Rectal smooth muscle tissue (tissue), 1 donor: ENCODE results near the gene NDUFV2.
"Not testable (repeated sequence)": the region's sequence is repeated elsewhere in the genome, so short reads cannot be mapped to it uniquely, and the experiment has no call there.

Experiments
- H3K27ac ChIP-seq: one replicate; pipeline ENCODE4 v1.7.0; 2013; ENCODE audit warnings: low read depth, low read length, inconsistent platforms
- H3K27me3 ChIP-seq: one replicate; pipeline ENCODE4 v1.7.0; 2013; ENCODE audit warnings: low read length; ENCODE audit not compliant: control insufficient read depth, insufficient read depth
- H3K36me3 ChIP-seq: one replicate; pipeline ENCODE4 v1.7.0; 2013; ENCODE audit warnings: low read length; ENCODE audit not compliant: control insufficient read depth, insufficient read depth
- H3K4me1 ChIP-seq: one replicate; pipeline ENCODE4 v1.7.0; 2013; ENCODE audit warnings: low read length; ENCODE audit not compliant: control insufficient read depth, insufficient read depth
- H3K4me3 ChIP-seq: one replicate; pipeline ENCODE4 v1.7.0; 2013; ENCODE audit warnings: low read length
- H3K9ac ChIP-seq: one replicate; pipeline ENCODE4 v1.7.0; 2013; ENCODE audit warnings: low read length

Gene NDUFV2

DNA sequence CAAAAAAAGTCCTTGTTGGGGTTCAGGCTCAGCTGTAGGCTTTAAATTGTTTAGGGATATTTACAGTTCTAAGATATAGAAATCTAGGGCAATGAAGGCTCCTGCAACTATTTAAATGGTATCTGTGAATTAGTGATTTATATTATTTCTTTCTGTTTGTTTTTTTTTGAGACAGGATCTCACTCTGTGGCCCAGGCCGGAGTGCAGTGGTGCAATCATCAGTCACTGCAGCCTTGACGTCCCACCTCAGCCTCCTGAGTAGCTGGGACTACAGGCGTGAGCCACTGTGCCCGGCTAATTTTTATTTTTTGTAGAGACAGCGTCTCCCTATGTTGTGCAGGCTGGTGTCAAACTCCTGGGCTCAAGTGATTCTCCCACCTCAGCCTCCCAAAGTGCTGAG is 32.3 kb upstream of the NDUFV2 start:
- Histone ChIP-seq H3K4me3 (no peak overlapping the region), H3K27me3 (no peaks in the 10 kb centered on the region), H3K27ac (no peak overlapping the region), H3K9ac (no peak overlapping the region), H3K4me1 (no peaks in the 10 kb centered on the region), H3K36me3 (no peaks in the 10 kb centered on the region)

- Histone ChIP-seq H3K27me3 (no peaks in the 10 kb centered on the region), H3K9ac (no peak overlapping the region), H3K4me3 (no peak overlapping the region), H3K4me1 (no peaks in the 10 kb centered on the region), H3K36me3 (no peaks in the 10 kb centered on the region), H3K27ac (no peak overlapping the region)
These were observed 22.5 kb upstream of the NDUFV2 start for GRCh38 chr18:9079818-9080528.

GRCh38 chr18:9081940-9082339 is 20.6 kb upstream of the NDUFV2 start:
- H3K27ac ChIP-seq, result no peak overlapping the region
- H3K9ac ChIP-seq, result no peak overlapping the region
- H3K4me1 ChIP-seq, result no peaks in the 10 kb centered on the region
- H3K36me3 ChIP-seq, result no peaks in the 10 kb centered on the region
- no peak overlapping the region for H3K4me3 ChIP-seq
- no peaks in the 10 kb centered on the region for H3K27me3 ChIP-seq

- H3K9ac ChIP-seq, result no peak overlapping the region
- no peak overlapping the region for H3K27ac ChIP-seq
- H3K36me3 ChIP-seq, result no peaks in the 10 kb centered on the region
- no peaks in the 10 kb centered on the region for H3K27me3 ChIP-seq
- no peaks in the 10 kb centered on the region for H3K4me1 ChIP-seq
- no peak overlapping the region for H3K4me3 ChIP-seq
These were observed 19.6 kb upstream of the NDUFV2 start for GRCh38 chr18:9082711-9083510.

- Histone ChIP-seq H3K4me3 (no peak overlapping the region), H3K9ac (no peak overlapping the region), H3K36me3 (no peaks in the 10 kb centered on the region), H3K27me3 (no peaks in the 10 kb centered on the region), H3K27ac (no peak overlapping the region), H3K4me1 (no peaks in the 10 kb centered on the region)
These were observed 16.5 kb upstream of the NDUFV2 start for GRCh38 chr18:9086015-9086414.

GRCh38 chr18:9086624-9087023 is 15.9 kb upstream of the NDUFV2 start:
- H3K27me3 ChIP-seq, result no peaks in the 10 kb centered on the region
- no peak overlapping the region for H3K9ac ChIP-seq
- H3K36me3 ChIP-seq, result no peaks in the 10 kb centered on the region
- no peaks in the 10 kb centered on the region for H3K4me1 ChIP-seq
- H3K27ac ChIP-seq, result no peak overlapping the region
- no peak overlapping the region for H3K4me3 ChIP-seq

DNA sequence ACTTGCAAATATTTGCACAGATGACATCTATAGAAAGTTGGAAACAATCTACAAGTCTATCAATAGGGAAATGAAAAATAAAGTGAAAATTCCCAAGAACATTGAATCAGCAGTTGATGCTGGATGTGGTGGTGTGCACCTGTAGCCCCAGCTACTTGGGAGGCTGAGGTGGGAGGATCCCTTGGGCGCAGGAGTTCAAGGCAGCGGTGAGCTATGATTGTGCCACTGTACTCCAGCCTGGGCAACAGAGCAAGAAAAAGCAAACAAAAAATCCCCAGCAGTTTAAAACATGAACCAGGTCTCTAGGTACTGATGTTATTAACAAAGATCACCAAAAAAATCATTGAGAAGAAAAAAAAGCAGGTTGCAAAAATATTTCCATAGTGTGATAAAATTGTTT is 15.4 kb upstream of the NDUFV2 start:
- Histone ChIP-seq H3K4me3 (no peak overlapping the region), H3K4me1 (no peaks in the 10 kb centered on the region), H3K9ac (no peak overlapping the region), H3K27me3 (no peaks in the 10 kb centered on the region), H3K36me3 (no peaks in the 10 kb centered on the region), H3K27ac (no peak overlapping the region)

- no peak overlapping the region for H3K9ac ChIP-seq
- H3K27ac ChIP-seq, result no peak overlapping the region
- H3K36me3 ChIP-seq, result no peaks in the 10 kb centered on the region
- H3K4me1 ChIP-seq, result no peaks in the 10 kb centered on the region
- H3K27me3 ChIP-seq, result no peaks in the 10 kb centered on the region
- no peak overlapping the region for H3K4me3 ChIP-seq
These were observed 14.2 kb upstream of the NDUFV2 start for GRCh38 chr18:9088252-9088651.

DNA sequence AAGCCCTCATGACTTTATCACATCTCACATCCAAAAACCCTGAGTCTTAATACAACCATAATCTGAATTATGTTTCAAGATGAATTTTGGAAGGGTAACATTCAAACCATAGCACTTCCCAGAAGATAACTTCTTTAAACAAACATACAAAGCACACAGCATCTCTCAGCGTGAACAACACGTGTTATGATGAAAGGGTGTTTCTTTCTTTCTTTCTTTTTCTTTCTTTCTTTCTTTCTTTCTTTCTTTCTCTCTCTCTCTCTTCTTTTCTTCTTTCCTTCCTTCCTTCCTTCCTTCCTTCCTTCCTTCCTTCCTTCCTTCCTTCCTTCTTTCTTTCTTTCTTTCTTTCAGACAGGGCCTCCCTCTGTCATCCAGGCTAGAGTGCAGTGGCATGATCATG is 13.8 kb upstream of the NDUFV2 start:
- H3K9ac ChIP-seq, H3K36me3 ChIP-seq: not testable (repeated sequence)

DNA sequence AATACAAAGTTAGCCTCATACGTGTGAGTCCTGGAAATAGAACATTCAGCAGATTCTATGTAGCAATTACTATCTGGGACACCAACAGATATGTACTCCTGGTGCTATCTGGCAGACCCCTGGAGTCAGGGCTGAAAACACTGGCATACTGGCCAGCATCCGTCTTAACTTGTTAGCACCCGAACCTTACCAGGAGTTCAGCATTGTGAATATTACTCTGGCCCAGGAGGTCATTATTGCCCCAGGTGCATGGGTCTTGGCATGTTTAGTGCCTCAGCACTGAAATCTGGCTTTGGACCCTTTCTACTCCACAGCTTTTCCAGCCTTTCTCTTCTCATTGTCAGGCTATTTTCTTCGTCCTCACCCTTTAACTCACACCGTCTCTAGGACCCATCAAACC is 11.9 kb upstream of the NDUFV2 start:
- no peaks in the 10 kb centered on the region for H3K27me3 ChIP-seq
- H3K27ac ChIP-seq, result no peak overlapping the region
- no peaks in the 10 kb centered on the region for H3K36me3 ChIP-seq
- no peak overlapping the region for H3K9ac ChIP-seq
- peaks cover 12% of the 10 kb centered on the region for H3K4me1 ChIP-seq
- H3K4me3 ChIP-seq, result no peak overlapping the region

More for the DNA sequence above, 13.8 kb upstream of the NDUFV2 start:
- H3K27me3 ChIP-seq, H3K4me3 ChIP-seq, H3K27ac ChIP-seq, H3K4me1 ChIP-seq: not testable (repeated sequence)

GRCh38 chr18:9091066-9091476 is 11.4 kb upstream of the NDUFV2 start:
- no peak overlapping the region for H3K4me3 ChIP-seq
- H3K9ac ChIP-seq, result no peak overlapping the region
- H3K27me3 ChIP-seq, result no peaks in the 10 kb centered on the region
- no peak overlapping the region for H3K27ac ChIP-seq
- peaks cover 14% of the 10 kb centered on the region for H3K4me1 ChIP-seq
- no peaks in the 10 kb centered on the region for H3K36me3 ChIP-seq

DNA sequence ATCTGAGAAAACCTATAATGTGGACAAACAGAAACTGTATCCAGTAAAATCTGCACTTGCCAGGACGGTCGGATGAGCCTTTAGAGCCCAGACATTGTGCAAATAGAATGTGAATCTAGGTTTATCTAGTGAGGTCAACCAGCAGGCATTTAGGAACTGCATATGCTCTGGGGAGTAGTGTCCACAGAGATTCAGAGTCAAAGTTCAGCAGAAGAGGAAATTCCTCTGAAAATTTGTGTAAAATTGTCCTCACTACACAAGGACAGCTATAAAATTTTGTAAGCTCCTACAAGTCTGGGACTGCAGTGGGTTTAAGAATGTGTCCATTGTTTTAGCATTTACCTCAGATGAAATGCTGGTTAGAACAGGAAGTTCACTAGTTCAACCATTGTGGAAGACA is 9.8 kb upstream of the NDUFV2 start:
- no peaks in the 10 kb centered on the region for H3K36me3 ChIP-seq

DNA sequence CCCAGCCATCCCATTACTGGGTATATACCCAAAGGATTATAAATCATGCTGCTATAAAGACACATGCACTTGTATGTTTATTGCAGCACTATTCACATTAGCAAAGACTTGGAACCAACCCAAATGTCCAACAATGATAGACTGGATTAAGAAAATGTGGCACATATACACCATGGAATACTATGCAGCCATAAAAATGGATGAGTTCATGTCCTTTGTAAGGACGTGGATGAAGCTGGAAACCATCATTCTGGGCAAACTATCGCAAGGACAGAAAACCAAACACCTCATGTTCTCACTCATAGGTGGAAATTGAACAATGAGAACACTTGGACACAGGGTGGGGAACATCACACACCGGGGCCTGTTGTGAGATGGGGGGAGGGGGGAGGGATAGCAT is 9.4 kb upstream of the NDUFV2 start:
- H3K36me3 ChIP-seq, H3K27me3 ChIP-seq, H3K27ac ChIP-seq, H3K4me3 ChIP-seq, H3K9ac ChIP-seq: not testable (repeated sequence)
- peaks cover 14% of the 10 kb centered on the region for H3K4me1 ChIP-seq

More for the DNA sequence above, 9.8 kb upstream of the NDUFV2 start:
- Histone ChIP-seq H3K4me3 (no peak overlapping the region), H3K27ac (no peak overlapping the region), H3K9ac (no peak overlapping the region), H3K4me1 (peaks cover 14% of the 10 kb centered on the region), H3K27me3 (no peaks in the 10 kb centered on the region)
